Progenitor cell of endocrine pancreas (in vitro differentiated cells): ENCODE measurements around the gene SPATS2L. TPM values are rescaled to one million over a fixed set of nuclear protein-coding genes. Genes with fewer than 3 reads are reported as not detected.

ENCODE experiments used
- DNase-seq: peaks from one replicate; pipeline ENCODE4 v3.0.0; 2021; ENCODE audit warnings: low spot score; ENCODE audit not compliant: unreplicated experiment
- H3K27ac Mint-ChIP-seq: 2 replicates; pipeline ENCODE4 v1.8.0; 2021; ENCODE audit warnings: mild to moderate bottlenecking, moderate library complexity, mixed read lengths
- H3K27me3 Mint-ChIP-seq: 2 replicates; pipeline ENCODE4 v1.8.0; 2021; ENCODE audit warnings: mixed read lengths
- H3K36me3 Mint-ChIP-seq: 2 replicates; pipeline ENCODE4 v1.8.0; 2022; ENCODE audit warnings: mixed read lengths; ENCODE audit not compliant: insufficient read depth
- H3K4me1 Mint-ChIP-seq: 2 replicates; pipeline ENCODE4 v1.8.0; 2021; ENCODE audit warnings: low read depth, mixed read lengths
- H3K4me3 Mint-ChIP-seq: 2 replicates; pipeline ENCODE4 v1.8.0; 2021; ENCODE audit warnings: low read depth, mild to moderate bottlenecking, moderate library complexity, mixed read lengths
- H3K9me3 Mint-ChIP-seq: 2 replicates; pipeline ENCODE4 v1.8.0; 2021; ENCODE audit warnings: low read depth, mixed read lengths
- CTCF ChIP-seq: fragments of 200-600 bp; sonication (generic); IDR thresholded peaks from one replicate; pipeline ENCODE4 v1.5.0; 2021; ENCODE audit warnings: antibody characterized with exemption, mild to moderate bottlenecking; ENCODE audit not compliant: unreplicated experiment
- total RNA-seq: library from RNA; stranded (reverse); gene quantifications from 2 replicates; pipeline ENCODE4 v1.2.1, GENCODE V29; 2021

The SPATS2L gene
- total RNA-seq, 1 donor from 2014 or later = 110 TPM

GRCh38 chr2:200310545-200310971 is 4.1 kb downstream of the SPATS2L start:
- DNase-seq = no peak
- no peak overlapping the region for H3K4me3 Mint-ChIP-seq
- no peaks in the 10 kb centered on the region for H3K36me3 Mint-ChIP-seq
- H3K9me3 Mint-ChIP-seq = no peaks in the 10 kb centered on the region
- no peaks in the 10 kb centered on the region for H3K27me3 Mint-ChIP-seq
- TF ChIP-seq CTCF = no peak
- H3K4me1 Mint-ChIP-seq = peaks cover 53% of the 10 kb centered on the region
- H3K27ac Mint-ChIP-seq = peak overlapping the region; percentile 40

- H3K4me3 Mint-ChIP-seq = no peak overlapping the region
- DNase-seq = no peak
- no peaks in the 10 kb centered on the region for H3K36me3 Mint-ChIP-seq
- H3K4me1 Mint-ChIP-seq = peaks cover 53% of the 10 kb centered on the region
- H3K9me3 Mint-ChIP-seq = no peaks in the 10 kb centered on the region
- no peaks in the 10 kb centered on the region for H3K27me3 Mint-ChIP-seq
- H3K27ac Mint-ChIP-seq = peak overlapping the region; percentile 40
- TF ChIP-seq CTCF = no peak
Observed at GRCh38 chr2:200311139-200311538, 4.6 kb downstream of the SPATS2L start.

- Mint-ChIP-seq H3K36me3 (peaks cover 2% of the 10 kb centered on the region), H3K4me3 (no peak overlapping the region), H3K9me3 (no peaks in the 10 kb centered on the region), H3K4me1 (peaks cover 70% of the 10 kb centered on the region), H3K27me3 (no peaks in the 10 kb centered on the region), H3K27ac (no peak overlapping the region)
- TF ChIP-seq CTCF = no peak
- no peak for DNase-seq
Observed at GRCh38 chr2:200314976-200315567, 8.6 kb downstream of the SPATS2L start.

GRCh38 chr2:200317975-200318374 is 11.5 kb downstream of the SPATS2L start:
- Mint-ChIP-seq H3K4me3 (no peak overlapping the region), H3K9me3 (no peaks in the 10 kb centered on the region), H3K36me3 (peaks cover 2% of the 10 kb centered on the region), H3K27me3 (no peaks in the 10 kb centered on the region), H3K4me1 (peaks cover 65% of the 10 kb centered on the region), H3K27ac (peak overlapping the region; percentile 84)
- DNase-seq = no peak
- no peak for TF ChIP-seq CTCF

GRCh38 chr2:200318940-200319435 is 12.5 kb downstream of the SPATS2L start:
- no peak for TF ChIP-seq CTCF
- DNase-seq = no peak
- Mint-ChIP-seq H3K36me3 (peaks cover 2% of the 10 kb centered on the region), H3K4me3 (no peak overlapping the region), H3K27ac (peak overlapping the region; percentile 97), H3K27me3 (no peaks in the 10 kb centered on the region), H3K4me1 (peaks cover 64% of the 10 kb centered on the region), H3K9me3 (no peaks in the 10 kb centered on the region)
